Measurements from ENCODE around the gene NSMCE1. TPM values are rescaled to one million over a fixed set of nuclear protein-coding genes. Genes with fewer than 3 reads are reported as not detected.
A peak's percentile ranks its signal among the peaks of the same experiment; 100 is the strongest.

Gene NSMCE1
- total and polyA plus RNA-seq, 4 donors = 16.5 to 39.0 (median 21.7) TPM

DNA sequence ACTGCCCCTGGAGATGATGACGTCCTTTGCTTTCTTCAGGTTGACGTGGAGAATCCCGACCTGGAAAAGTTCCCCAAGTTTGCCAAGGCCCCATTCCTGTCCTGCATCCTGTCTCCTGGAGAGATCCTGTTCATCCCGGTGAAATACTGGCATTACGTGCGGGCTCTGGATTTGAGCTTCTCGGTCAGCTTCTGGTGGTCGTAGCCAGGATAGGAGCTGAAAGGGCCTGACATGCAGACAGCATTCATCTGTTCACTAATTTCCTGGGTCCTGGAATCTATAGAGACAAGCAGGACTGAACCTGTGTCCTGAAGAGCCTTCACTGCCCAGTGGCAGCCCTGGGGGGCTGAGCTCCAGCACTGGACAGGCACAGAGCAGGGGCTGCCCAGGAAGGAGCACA is 48.0 kb downstream of the NSMCE1 start:
- H3K4me3 ChIP-seq (ENCODE audit: low read depth in 1 of 3, low read length in 3 of 3) = no peak overlapping the region
- no peak for DNase-seq (ENCODE audit: low spot score)
- H3K27ac ChIP-seq (ENCODE audit: low read depth in 1 of 2, low read length in 2 of 2) = peak overlapping the region in 1 of 2 donors; percentile 91
- H3K27me3 ChIP-seq (ENCODE audit: control insufficient read depth in 4 of 4, insufficient read depth in 4 of 4, low read length in 3 of 4) = no peaks in the 10 kb centered on the region
- H3K9ac ChIP-seq (ENCODE audit: low read depth in 1 of 2, low read length in 2 of 2) = no peak overlapping the region
- no peaks in the 10 kb centered on the region for H3K9me3 ChIP-seq (ENCODE audit: control insufficient read depth in 4 of 4, low read length in 3 of 4)
- H3K36me3 ChIP-seq (ENCODE audit: control insufficient read depth in 4 of 4, insufficient read depth in 3 of 4, low read depth in 1 of 4, low read length in 3 of 4) = peaks cover 8 to 14% (median 13%) of the 10 kb centered on the region in 4 donors
- TF ChIP-seq, protein P1, sequence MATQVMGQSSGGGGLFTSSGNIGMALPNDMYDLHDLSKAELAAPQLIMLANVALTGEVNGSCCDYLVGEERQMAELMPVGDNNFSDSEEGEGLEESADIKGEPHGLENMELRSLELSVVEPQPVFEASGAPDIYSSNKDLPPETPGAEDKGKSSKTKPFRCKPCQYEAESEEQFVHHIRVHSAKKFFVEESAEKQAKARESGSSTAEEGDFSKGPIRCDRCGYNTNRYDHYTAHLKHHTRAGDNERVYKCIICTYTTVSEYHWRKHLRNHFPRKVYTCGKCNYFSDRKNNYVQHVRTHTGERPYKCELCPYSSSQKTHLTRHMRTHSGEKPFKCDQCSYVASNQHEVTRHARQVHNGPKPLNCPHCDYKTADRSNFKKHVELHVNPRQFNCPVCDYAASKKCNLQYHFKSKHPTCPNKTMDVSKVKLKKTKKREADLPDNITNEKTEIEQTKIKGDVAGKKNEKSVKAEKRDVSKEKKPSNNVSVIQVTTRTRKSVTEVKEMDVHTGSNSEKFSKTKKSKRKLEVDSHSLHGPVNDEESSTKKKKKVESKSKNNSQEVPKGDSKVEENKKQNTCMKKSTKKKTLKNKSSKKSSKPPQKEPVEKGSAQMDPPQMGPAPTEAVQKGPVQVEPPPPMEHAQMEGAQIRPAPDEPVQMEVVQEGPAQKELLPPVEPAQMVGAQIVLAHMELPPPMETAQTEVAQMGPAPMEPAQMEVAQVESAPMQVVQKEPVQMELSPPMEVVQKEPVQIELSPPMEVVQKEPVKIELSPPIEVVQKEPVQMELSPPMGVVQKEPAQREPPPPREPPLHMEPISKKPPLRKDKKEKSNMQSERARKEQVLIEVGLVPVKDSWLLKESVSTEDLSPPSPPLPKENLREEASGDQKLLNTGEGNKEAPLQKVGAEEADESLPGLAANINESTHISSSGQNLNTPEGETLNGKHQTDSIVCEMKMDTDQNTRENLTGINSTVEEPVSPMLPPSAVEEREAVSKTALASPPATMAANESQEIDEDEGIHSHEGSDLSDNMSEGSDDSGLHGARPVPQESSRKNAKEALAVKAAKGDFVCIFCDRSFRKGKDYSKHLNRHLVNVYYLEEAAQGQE (IDR thresholded peaks at IDR 0.05) = no peak
- WGBS = 95% methylated on average over 8 of the region's 8 CpGs
- H3K4me1 ChIP-seq (ENCODE audit: control insufficient read depth in 4 of 4, insufficient read depth in 4 of 4, low read length in 3 of 4) = peaks cover 2 to 60% (median 34%) of the 10 kb centered on the region in 4 donors

- Histone ChIP-seq H3K4me3 (ENCODE audit: low read depth in 1 of 3, low read length in 3 of 3) (no peak overlapping the region), H3K9me3 (ENCODE audit: control insufficient read depth in 4 of 4, low read length in 3 of 4) (no peaks in the 10 kb centered on the region), H3K36me3 (ENCODE audit: control insufficient read depth in 4 of 4, insufficient read depth in 3 of 4, low read depth in 1 of 4, low read length in 3 of 4) (peaks cover 8 to 14% (median 13%) of the 10 kb centered on the region in 4 donors), H3K27ac (ENCODE audit: low read depth in 1 of 2, low read length in 2 of 2) (peak overlapping the region in 1 of 2 donors; percentile 91), H3K4me1 (ENCODE audit: control insufficient read depth in 4 of 4, insufficient read depth in 4 of 4, low read length in 3 of 4) (peaks cover 2 to 57% (median 33%) of the 10 kb centered on the region in 4 donors), H3K9ac (ENCODE audit: low read depth in 1 of 2, low read length in 2 of 2) (no peak overlapping the region), H3K27me3 (ENCODE audit: control insufficient read depth in 4 of 4, insufficient read depth in 4 of 4, low read length in 3 of 4) (no peaks in the 10 kb centered on the region)
- 96% methylated on average over 9 of the region's 9 CpGs for WGBS
- DNase-seq (ENCODE audit: low spot score) = no peak
- TF ChIP-seq FOXA2 (IDR thresholded peaks at IDR 0.05) (no peak), HNF4G (IDR thresholded peaks at IDR 0.05) (no peak), SP1 (IDR thresholded peaks at IDR 0.05) (no peak), RAD21 (IDR thresholded peaks at IDR 0.05) (no peak), FOXA1 (IDR thresholded peaks at IDR 0.05) (no peak), RXRA (IDR thresholded peaks at IDR 0.05) (no peak), JUND (IDR thresholded peaks at IDR 0.05) (no peak), YY1 (IDR thresholded peaks at IDR 0.05) (no peak), TAF1 (conservative IDR thresholded peaks at IDR 0.05) (no peak), HNF4A (conservative IDR thresholded peaks at IDR 0.05) (no peak), EGR1 (IDR thresholded peaks at IDR 0.05; ENCODE audit: low read depth in 2 of 2) (no peak)
- TF ChIP-seq, protein P2, sequence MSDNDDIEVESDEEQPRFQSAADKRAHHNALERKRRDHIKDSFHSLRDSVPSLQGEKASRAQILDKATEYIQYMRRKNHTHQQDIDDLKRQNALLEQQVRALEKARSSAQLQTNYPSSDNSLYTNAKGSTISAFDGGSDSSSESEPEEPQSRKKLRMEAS (IDR thresholded peaks at IDR 0.05) = no peak
- TF ChIP-seq, protein P3, sequence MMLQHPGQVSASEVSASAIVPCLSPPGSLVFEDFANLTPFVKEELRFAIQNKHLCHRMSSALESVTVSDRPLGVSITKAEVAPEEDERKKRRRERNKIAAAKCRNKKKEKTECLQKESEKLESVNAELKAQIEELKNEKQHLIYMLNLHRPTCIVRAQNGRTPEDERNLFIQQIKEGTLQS (IDR thresholded peaks at IDR 0.05) = no peak
- TF ChIP-seq, protein P4, sequence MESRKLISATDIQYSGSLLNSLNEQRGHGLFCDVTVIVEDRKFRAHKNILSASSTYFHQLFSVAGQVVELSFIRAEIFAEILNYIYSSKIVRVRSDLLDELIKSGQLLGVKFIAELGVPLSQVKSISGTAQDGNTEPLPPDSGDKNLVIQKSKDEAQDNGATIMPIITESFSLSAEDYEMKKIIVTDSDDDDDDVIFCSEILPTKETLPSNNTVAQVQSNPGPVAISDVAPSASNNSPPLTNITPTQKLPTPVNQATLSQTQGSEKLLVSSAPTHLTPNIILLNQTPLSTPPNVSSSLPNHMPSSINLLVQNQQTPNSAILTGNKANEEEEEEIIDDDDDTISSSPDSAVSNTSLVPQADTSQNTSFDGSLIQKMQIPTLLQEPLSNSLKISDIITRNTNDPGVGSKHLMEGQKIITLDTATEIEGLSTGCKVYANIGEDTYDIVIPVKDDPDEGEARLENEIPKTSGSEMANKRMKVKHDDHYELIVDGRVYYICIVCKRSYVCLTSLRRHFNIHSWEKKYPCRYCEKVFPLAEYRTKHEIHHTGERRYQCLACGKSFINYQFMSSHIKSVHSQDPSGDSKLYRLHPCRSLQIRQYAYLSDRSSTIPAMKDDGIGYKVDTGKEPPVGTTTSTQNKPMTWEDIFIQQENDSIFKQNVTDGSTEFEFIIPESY (IDR thresholded peaks at IDR 0.05) = no peak
- TF ChIP-seq, protein P1 (IDR thresholded peaks at IDR 0.05) = no peak
- TF ChIP-seq, protein P5, sequence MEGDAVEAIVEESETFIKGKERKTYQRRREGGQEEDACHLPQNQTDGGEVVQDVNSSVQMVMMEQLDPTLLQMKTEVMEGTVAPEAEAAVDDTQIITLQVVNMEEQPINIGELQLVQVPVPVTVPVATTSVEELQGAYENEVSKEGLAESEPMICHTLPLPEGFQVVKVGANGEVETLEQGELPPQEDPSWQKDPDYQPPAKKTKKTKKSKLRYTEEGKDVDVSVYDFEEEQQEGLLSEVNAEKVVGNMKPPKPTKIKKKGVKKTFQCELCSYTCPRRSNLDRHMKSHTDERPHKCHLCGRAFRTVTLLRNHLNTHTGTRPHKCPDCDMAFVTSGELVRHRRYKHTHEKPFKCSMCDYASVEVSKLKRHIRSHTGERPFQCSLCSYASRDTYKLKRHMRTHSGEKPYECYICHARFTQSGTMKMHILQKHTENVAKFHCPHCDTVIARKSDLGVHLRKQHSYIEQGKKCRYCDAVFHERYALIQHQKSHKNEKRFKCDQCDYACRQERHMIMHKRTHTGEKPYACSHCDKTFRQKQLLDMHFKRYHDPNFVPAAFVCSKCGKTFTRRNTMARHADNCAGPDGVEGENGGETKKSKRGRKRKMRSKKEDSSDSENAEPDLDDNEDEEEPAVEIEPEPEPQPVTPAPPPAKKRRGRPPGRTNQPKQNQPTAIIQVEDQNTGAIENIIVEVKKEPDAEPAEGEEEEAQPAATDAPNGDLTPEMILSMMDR (IDR thresholded peaks at IDR 0.05; ENCODE audit: low read depth, low read length, missing input control) = no peak
Observed at GRCh38 chr16:27220120-27220519, 48.5 kb downstream of the NSMCE1 start.
